Activated T-helper 2 cell treated with anti-CD3 and anti-CD28 coated beads, Interferon-gamma antibody, Interleukin-2, Interleukin-4, amounts not matched to agents 10 μg/mL and 5 μg/mL and 100 μg/mL, durations not matched to agents 14 hours and 24 hours and 36 hours (primary cell): ENCODE results near the gene SNRPA1. TPM values are rescaled to one million over a fixed set of nuclear protein-coding genes. Genes with fewer than 3 reads are reported as not detected.
A peak's percentile ranks its signal among the peaks of the same experiment; 100 is the strongest.

Experiments
- DNase-seq: peaks from one replicate; pipeline ENCODE4 v3.0.0; 2021; ENCODE audit warnings: low spot score
- H3K27ac Mint-ChIP-seq: one replicate; pipeline ENCODE4 v1.8.0; 2021; ENCODE audit warnings: mixed read lengths
- H3K27me3 Mint-ChIP-seq: one replicate; pipeline ENCODE4 v1.8.0; 2021; ENCODE audit warnings: low read depth, mixed read lengths
- H3K36me3 Mint-ChIP-seq: one replicate; pipeline ENCODE4 v1.8.0; 2021; ENCODE audit warnings: low read depth, mixed read lengths
- H3K4me1 Mint-ChIP-seq: one replicate; pipeline ENCODE4 v1.8.0; 2021; ENCODE audit warnings: low read depth, mixed read lengths
- H3K4me3 Mint-ChIP-seq: one replicate; pipeline ENCODE4 v1.8.0; 2021; ENCODE audit warnings: low read depth, mild to moderate bottlenecking, moderate library complexity, mixed read lengths
- H3K9me3 Mint-ChIP-seq: one replicate; pipeline ENCODE4 v1.8.0; 2021; ENCODE audit warnings: mixed read lengths
- intact Hi-C: fragments of 100-400 bp; cut with micrococcal nuclease; formaldehyde crosslinking; loops from one replicate; pipeline ENCODE4 v1.15.1; 2023
- total RNA-seq: library from RNA; stranded (reverse); gene quantifications from 2 replicates; pipeline ENCODE4 v1.2.3, GENCODE V29; 2022

Gene SNRPA1
- total RNA-seq, 1 donor from 2014 or later: 197 TPM

GRCh38 chr15:101326026-101326315 lies 30.9 kb upstream of the SNRPA1 start:
- Mint-ChIP-seq H3K4me3 (no peak overlapping the region), H3K27ac (no peak overlapping the region), H3K9me3 (no peaks in the 10 kb centered on the region), H3K27me3 (peaks cover 14% of the 10 kb centered on the region), H3K36me3 (no peaks in the 10 kb centered on the region), H3K4me1 (peaks cover 4% of the 10 kb centered on the region)
- no peak for DNase-seq
- intact Hi-C loops: no loop called here

DNA sequence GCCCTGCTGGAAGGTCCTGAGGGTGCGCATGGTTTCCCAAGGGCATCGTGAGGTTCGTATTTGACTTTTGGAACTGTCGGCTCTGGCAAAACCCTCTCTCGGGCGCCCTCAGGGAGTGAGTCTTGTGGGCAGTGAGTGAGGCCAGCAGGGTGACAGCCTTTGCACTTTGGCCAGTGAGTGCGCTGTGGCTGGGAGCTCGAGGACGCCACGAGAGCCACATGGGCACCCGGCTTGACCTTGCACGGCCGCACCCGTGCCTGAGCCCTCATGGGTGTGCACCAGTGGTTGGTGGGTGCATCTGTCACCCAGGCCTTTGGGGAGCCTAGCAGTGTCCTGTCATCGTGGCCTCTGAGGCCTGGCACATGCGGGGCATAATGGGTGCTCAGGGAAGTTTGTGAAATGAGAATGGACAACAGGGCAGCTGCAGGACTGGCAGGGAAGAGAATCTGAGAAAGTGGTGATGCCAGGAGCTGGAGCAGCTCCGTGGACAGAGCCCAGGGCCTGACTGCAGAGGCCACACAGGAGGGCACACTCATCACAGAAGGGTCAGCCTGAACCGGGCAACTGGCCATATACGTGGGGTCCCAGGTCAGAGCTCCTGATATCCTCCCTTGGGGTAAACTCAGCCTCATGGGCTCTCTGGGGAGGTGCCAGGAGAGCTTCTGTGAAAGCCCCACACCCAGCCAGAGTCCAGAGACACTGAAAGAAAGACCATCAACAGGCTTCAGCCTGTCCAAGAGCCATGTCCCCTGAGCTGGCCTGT lies 30.4 kb upstream of the SNRPA1 start:
- H3K9me3 Mint-ChIP-seq: no peaks in the 10 kb centered on the region
- H3K4me1 Mint-ChIP-seq: peaks cover 8% of the 10 kb centered on the region
- peaks cover 12% of the 10 kb centered on the region for H3K27me3 Mint-ChIP-seq
- H3K27ac Mint-ChIP-seq: no peak overlapping the region
- DNase-seq: no peak
- no peak overlapping the region for H3K4me3 Mint-ChIP-seq
- no peaks in the 10 kb centered on the region for H3K36me3 Mint-ChIP-seq
- intact Hi-C loops: no loop called here

DNA sequence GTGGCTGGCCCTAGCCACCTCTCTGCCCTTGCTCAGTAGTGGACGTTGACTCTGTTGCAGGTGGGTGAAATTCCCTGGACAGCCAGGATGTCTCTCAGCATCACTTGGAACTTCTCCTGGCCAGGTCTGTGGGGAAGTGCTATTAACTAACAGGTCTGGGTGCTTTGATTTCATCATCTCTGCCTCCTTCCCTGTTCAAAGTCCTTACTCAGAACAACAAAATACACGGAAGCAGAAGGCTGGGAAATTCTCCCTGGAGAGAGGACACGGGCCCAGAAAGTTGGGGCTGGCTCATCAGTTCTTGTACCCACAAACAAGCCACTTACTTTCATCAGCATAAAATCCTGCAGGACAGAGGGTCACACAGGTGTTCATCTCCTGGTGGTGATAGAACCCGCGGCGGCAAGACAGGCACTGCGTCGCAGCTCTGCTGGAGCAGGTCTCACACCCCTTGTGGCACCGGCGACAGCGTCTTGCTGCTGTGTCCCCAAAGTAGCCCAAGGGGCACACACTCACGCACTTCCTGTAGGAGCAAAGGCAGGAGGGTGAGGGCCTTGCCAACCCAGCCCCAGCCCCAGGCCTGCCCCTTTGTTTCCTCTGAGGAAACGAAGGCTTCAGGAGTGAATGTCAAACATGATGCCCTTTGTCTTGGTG lies 29.6 kb upstream of the SNRPA1 start:
- Mint-ChIP-seq H3K27ac (no peak overlapping the region), H3K27me3 (peaks cover 6% of the 10 kb centered on the region), H3K4me1 (peaks cover 14% of the 10 kb centered on the region), H3K36me3 (no peaks in the 10 kb centered on the region), H3K9me3 (no peaks in the 10 kb centered on the region), H3K4me3 (no peak overlapping the region)
- intact Hi-C loops: no loop called here
- DNase-seq: no peak

- H3K27ac Mint-ChIP-seq: no peak overlapping the region
- H3K4me1 Mint-ChIP-seq: peaks cover 14% of the 10 kb centered on the region
- intact Hi-C loops: no loop called here
These were observed 28.9 kb upstream of the SNRPA1 start for GRCh38 chr15:101323793-101324523.

DNA sequence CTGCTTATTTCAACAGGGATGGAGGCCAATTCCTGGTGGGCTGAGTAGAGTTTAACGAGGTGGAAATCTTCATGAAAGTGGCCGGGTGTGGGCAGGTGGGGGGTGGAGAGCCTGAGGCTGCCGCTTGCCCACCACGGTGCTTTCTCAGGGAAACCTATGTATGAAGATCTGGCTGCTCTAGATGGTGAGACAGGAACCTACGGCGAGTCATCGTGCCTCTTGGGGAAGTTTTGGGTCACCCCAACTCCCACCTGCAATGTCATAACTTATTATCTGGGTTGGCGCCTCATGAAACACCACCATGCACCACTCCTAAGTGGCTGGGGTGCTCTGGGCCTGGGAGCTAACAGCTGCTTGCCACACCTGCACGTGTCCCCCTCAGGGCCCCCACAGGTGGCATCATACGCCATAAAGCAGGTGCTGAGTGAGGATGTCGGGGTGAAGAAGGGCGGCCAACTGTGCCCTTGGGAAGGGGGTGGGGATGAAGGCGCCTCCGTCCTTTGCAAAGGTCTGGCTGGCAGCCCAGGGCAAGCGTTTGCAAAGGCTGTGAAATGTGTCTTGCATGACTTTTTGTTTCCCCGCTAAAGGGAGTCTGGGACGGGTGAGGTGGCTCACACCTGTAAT lies 27.9 kb upstream of the SNRPA1 start:
- Mint-ChIP-seq H3K36me3 (no peaks in the 10 kb centered on the region), H3K9me3 (no peaks in the 10 kb centered on the region), H3K4me3 (no peak overlapping the region), H3K27ac (no peak overlapping the region), H3K4me1 (peaks cover 14% of the 10 kb centered on the region), H3K27me3 (peaks cover 3% of the 10 kb centered on the region)
- intact Hi-C loops: no loop called here
- DNase-seq: no peak

More at GRCh38 chr15:101323793-101324523, 28.9 kb upstream of the SNRPA1 start:
- Mint-ChIP-seq H3K4me3 (no peak overlapping the region), H3K27me3 (peaks cover 6% of the 10 kb centered on the region), H3K9me3 (no peaks in the 10 kb centered on the region), H3K36me3 (no peaks in the 10 kb centered on the region)
- DNase-seq: no peak

DNA sequence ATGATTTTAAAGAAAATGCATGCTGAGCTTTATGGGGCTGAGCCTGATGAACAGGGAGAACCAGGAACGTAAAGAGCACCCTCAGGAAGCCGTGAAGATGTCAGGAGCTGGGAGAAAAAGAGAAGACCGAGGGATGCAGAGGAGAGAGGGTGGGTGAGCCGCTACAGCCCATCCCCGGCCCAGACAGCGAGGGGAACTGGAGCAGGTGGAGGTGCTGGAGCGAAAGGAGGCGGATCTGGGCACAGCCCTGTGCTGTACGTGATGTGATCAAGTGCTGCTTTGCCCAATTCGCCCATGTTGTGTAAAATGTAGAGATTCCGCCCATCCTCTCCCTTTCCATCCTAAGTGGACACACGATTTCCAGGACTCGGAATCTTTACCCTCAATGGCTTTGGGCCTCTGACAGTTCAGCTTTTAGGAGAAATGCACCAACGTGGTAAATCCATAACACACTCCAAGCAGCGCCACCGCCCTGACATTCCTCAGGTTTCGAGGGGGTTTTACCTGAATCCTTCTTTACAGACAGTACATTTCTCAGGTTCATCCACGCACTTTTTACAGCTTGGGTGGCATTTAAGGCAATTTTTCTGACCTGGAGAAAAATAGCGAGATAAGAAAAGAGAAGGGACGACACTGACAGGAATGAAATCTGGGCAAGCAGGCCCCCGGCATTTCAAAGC lies 27.1 kb upstream of the SNRPA1 start:
- Mint-ChIP-seq H3K4me3 (no peak overlapping the region), H3K4me1 (peaks cover 14% of the 10 kb centered on the region), H3K27ac (no peak overlapping the region), H3K9me3 (no peaks in the 10 kb centered on the region), H3K27me3 (no peaks in the 10 kb centered on the region), H3K36me3 (no peaks in the 10 kb centered on the region)
- intact Hi-C loops: no loop called here
- DNase-seq: no peak

- Mint-ChIP-seq H3K4me3 (peak overlapping the region; percentile 67), H3K27me3 (no peaks in the 10 kb centered on the region), H3K9me3 (no peaks in the 10 kb centered on the region), H3K27ac (peak overlapping the region; percentile 45), H3K36me3 (no peaks in the 10 kb centered on the region), H3K4me1 (peaks cover 14% of the 10 kb centered on the region)
- peak; percentile 61 for DNase-seq
- intact Hi-C loops: loop anchor here (2.0 kb wide), 1 partner anchor 24 kb away; no protein-coding TSS in a partner anchor
These were observed 25.5 kb upstream of the SNRPA1 start for GRCh38 chr15:101320501-101321052.

DNA sequence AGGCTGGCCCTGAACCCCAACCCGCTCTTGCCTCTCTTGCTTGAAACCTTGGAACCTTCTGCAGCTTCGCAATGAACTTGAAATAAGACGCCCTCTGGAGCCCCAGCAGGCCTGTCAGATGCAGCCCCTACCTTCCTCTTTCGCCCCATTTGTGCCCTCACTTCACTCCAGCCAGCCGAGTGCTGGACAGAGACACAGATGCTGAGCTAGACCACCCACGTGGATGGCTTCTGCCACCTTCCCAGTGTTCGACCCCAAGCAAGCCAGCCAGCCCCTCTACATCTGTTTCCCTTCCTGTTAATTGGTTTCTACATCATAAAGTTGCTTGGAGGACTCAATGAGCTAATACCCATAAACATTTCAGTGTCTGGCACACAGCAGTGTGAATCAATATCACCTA lies 23.8 kb upstream of the SNRPA1 start:
- Mint-ChIP-seq H3K27ac (no peak overlapping the region), H3K4me1 (peaks cover 14% of the 10 kb centered on the region), H3K27me3 (no peaks in the 10 kb centered on the region), H3K4me3 (no peak overlapping the region), H3K36me3 (no peaks in the 10 kb centered on the region), H3K9me3 (no peaks in the 10 kb centered on the region)
- intact Hi-C loops: no loop called here
- no peak for DNase-seq

GRCh38 chr15:101318147-101318819 lies 23.2 kb upstream of the SNRPA1 start:
- H3K4me1 Mint-ChIP-seq: peaks cover 14% of the 10 kb centered on the region
- DNase-seq: no peak
- H3K4me3 Mint-ChIP-seq: no peak overlapping the region
- H3K27me3 Mint-ChIP-seq: no peaks in the 10 kb centered on the region
- no peak overlapping the region for H3K27ac Mint-ChIP-seq
- no peaks in the 10 kb centered on the region for H3K36me3 Mint-ChIP-seq
- H3K9me3 Mint-ChIP-seq: no peaks in the 10 kb centered on the region
- intact Hi-C loops: no loop called here

GRCh38 chr15:101317336-101317872 lies 22.4 kb upstream of the SNRPA1 start:
- DNase-seq: no peak
- H3K27ac Mint-ChIP-seq: no peak overlapping the region
- no peaks in the 10 kb centered on the region for H3K9me3 Mint-ChIP-seq
- no peak overlapping the region for H3K4me3 Mint-ChIP-seq
- H3K36me3 Mint-ChIP-seq: no peaks in the 10 kb centered on the region
- H3K27me3 Mint-ChIP-seq: no peaks in the 10 kb centered on the region
- H3K4me1 Mint-ChIP-seq: peaks cover 14% of the 10 kb centered on the region
- intact Hi-C loops: no loop called here

GRCh38 chr15:101316529-101316928 lies 21.5 kb upstream of the SNRPA1 start:
- no peak overlapping the region for H3K4me3 Mint-ChIP-seq
- DNase-seq: no peak
- no peaks in the 10 kb centered on the region for H3K27me3 Mint-ChIP-seq
- H3K4me1 Mint-ChIP-seq: peaks cover 14% of the 10 kb centered on the region
- H3K9me3 Mint-ChIP-seq: no peaks in the 10 kb centered on the region
- H3K36me3 Mint-ChIP-seq: no peaks in the 10 kb centered on the region
- intact Hi-C loops: no loop called here
- H3K27ac Mint-ChIP-seq: no peak overlapping the region

- no peak for DNase-seq
- H3K27me3 Mint-ChIP-seq: no peaks in the 10 kb centered on the region
- intact Hi-C loops: no loop called here
- H3K27ac Mint-ChIP-seq: no peak overlapping the region
- H3K36me3 Mint-ChIP-seq: no peaks in the 10 kb centered on the region
- H3K9me3 Mint-ChIP-seq: no peaks in the 10 kb centered on the region
- peaks cover 8% of the 10 kb centered on the region for H3K4me1 Mint-ChIP-seq
- no peak overlapping the region for H3K4me3 Mint-ChIP-seq
These were observed 20.7 kb upstream of the SNRPA1 start for GRCh38 chr15:101315736-101316135.
